Thyroid gland (tissue), 4 donors: ENCODE data around the gene TENM3.

Experiments
- POLR2A ChIP-seq, 2 donors: fragments of 450-650 bp; IDR thresholded peaks; one replicate each; pipeline ENCODE4 v1.6.1; 2017; ENCODE audit warnings: antibody characterized with exemption in 2 of 2, mild to moderate bottlenecking in 2 of 2, moderate library complexity in 1 of 2
- TF ChIP-seq, protein P1 (sequence below), 6 experiments: fragments of 200-600 bp in 3 of 6; fragments of 450-650 bp in 3 of 6; sonication (generic) in 3 of 6; IDR thresholded peaks; one replicate each; pipeline ENCODE4 v1.5.1; 2016 to 2019; ENCODE audit warnings: antibody characterized with exemption in 6 of 6, mild to moderate bottlenecking in 2 of 6, inconsistent platforms in 1 of 6, moderate library complexity in 1 of 6

DNA sequence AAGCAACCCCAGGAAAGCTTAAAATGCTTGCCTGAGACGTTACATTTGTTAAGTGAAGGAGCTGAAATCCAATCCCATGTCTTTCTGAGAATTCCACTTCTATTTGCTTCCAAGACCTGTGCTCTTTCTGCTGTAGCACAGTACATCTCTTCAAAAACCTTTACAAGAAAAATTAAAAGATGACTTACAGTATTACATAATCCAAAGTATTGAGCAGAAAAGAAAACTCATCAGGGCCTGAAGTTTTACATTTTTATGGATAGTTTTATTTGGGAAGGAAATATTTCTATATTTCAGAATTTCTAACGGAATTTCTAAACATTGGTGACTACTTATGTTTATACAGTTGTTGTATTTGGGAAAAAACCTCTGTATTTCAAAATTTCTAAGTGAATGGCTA, 276.3 kb downstream of the TENM3 start:
- TF ChIP-seq, protein P1, sequence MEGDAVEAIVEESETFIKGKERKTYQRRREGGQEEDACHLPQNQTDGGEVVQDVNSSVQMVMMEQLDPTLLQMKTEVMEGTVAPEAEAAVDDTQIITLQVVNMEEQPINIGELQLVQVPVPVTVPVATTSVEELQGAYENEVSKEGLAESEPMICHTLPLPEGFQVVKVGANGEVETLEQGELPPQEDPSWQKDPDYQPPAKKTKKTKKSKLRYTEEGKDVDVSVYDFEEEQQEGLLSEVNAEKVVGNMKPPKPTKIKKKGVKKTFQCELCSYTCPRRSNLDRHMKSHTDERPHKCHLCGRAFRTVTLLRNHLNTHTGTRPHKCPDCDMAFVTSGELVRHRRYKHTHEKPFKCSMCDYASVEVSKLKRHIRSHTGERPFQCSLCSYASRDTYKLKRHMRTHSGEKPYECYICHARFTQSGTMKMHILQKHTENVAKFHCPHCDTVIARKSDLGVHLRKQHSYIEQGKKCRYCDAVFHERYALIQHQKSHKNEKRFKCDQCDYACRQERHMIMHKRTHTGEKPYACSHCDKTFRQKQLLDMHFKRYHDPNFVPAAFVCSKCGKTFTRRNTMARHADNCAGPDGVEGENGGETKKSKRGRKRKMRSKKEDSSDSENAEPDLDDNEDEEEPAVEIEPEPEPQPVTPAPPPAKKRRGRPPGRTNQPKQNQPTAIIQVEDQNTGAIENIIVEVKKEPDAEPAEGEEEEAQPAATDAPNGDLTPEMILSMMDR (IDR thresholded peaks at IDR 0.05): no peak
- TF ChIP-seq POLR2A (IDR thresholded peaks at IDR 0.05): no peak
